GM21786 (cell line): ENCODE results near the gene MMP19.
"Not testable (repeated sequence)": the region's sequence is repeated elsewhere in the genome, so short reads cannot be mapped to it uniquely, and the experiment has no call there.

ENCODE experiments used
- ATAC-seq: cut with Tn5 transposase; IDR thresholded peaks from one replicate; pipeline ENCODE4 v1.9.1; 2021; ENCODE audit not compliant: unreplicated experiment

MMP19 gene

GRCh38 chr12:55844961-55845360 lies 2.2 kb upstream of the MMP19 start:
- no peak for ATAC-seq

DNA sequence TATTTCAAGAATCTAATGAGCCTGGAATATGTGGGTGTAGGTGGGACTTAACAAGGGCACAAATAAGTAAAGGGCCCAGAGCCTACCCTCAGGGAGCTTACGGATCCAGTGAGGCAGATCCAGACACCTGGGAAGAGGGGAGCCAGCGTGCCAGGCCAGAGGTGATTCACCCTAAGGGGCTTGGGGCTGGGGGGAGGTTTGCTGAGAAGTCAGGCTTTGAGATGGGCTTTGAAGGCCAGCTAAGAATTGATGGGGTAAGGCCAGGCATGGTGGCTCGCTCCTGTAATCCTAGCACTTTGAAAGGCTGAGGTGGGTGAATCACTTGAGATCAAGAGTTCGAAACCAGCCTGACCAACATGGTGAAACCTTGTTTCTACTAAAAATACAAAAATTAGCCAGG lies 695 bp upstream of the MMP19 start:
- ATAC-seq = no peak

- ATAC-seq = no peak
Observed at GRCh38 chr12:55840581-55841351, 2.0 kb downstream of the MMP19 start.

DNA sequence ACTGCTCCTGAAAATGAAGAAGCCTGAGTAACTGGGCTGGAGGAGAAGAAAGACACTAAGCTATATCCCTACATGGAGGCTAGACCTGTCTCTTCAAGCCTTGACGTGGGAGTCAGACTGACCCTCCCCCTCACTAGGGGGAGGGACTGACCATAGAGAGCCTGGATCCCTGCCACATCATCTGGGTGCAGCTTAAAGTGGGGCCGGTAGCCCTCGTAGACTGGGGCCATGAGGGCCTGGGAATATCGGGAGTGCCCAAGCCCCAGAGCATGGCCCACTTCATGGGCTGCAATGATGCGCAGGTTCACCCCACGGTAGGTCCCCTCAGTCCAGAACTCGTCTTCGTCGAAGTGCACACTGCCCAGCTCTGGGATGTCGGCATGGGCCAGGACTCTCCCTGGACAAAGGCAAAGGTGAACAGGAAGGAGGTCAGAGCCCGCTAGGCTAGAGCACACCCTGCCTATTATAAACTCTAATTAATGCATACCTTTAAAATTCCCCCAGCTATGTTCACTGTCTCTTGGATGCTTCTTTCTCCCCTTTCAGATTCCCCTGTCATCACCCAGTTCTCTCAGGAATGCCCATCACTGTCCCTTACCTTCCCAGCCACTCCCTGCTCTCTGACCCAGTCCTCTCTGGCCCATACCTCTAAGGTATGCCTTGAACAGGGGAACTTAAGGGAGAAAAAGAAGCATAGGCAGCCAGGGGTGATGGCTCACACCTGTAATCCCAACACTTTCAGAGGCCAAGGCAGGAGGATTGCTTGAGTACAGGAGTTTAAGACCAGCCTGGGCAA lies 3.2 kb downstream of the MMP19 start:
- no peak for ATAC-seq

DNA sequence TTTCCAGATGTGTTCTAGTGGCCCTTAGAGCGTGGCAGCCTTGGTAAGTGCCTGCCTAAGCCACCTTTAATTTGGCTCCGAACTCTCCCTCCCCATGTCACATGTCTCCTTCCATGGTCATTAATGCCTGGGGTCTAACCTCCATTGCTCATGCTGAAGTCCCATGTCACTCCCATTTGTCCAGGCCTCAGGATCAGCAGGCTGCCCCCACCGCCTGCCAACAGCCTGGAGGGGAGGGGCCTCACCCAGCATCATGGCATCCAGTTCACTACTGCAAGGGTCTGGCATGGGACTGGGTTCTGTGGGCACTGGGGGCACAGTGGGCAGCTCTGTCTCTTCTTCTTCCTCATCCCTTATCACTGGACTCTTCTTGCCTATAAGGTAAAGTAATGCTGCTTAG lies 4.4 kb downstream of the MMP19 start:
- no peak for ATAC-seq

DNA sequence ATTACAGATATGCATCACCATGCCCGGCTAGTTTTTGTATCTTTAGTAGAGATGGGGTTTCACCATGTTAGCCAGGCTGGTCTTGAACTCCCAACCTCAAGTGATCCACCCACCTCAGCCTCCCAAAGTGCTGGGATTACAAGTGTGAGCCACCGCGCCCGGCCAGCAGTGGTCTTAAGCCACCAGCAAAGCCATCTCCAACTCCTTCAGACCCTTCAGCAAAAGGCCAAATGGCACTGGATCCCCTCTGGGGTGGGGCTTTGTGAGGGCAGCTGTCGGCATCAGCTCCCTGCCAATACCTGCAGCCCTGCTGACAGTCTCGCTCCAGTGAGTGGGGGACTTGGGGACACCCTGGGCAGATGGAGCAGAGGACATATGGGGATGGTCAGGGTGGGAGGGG lies 8.3 kb downstream of the MMP19 start:
- ATAC-seq = not testable (repeated sequence)

GRCh38 chr12:55833056-55833455 lies 9.7 kb downstream of the MMP19 start:
- ATAC-seq = no peak

GRCh38 chr12:55831447-55831815 lies 11.3 kb downstream of the MMP19 start:
- no peak for ATAC-seq

- no peak for ATAC-seq
Observed at GRCh38 chr12:55830601-55831446, 11.9 kb downstream of the MMP19 start.

DNA sequence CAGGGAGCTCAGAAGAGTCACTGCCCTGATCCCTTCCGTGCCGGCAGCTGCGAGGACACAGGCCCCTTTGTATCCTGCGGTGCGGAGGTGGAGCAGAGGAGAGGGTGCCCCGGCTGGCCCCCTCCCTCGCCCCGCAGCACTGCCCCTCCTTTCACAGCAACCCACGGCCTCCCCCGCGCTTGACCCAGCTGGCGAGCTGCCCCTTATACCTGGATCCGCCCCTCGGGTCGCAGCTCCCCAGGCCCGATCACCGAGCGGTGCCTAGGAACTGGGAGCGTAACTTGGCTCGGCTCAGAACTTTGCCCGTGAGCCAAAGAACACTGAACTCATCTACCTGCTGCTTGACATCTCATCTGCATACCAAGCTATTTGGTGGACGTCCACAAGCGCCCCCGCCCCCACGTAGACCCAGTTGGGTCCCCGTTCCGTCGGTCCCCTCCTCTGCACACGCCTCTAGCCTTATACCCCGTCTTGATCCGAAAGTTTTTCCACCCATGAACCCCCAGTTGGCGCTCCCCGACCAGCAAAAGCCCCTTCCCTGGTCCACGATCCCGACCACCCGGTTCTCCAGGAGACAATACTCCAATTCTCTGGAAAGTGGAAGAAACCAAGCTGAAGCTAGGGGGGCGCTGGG lies 12.7 kb downstream of the MMP19 start:
- ATAC-seq = peak; percentile 14

DNA sequence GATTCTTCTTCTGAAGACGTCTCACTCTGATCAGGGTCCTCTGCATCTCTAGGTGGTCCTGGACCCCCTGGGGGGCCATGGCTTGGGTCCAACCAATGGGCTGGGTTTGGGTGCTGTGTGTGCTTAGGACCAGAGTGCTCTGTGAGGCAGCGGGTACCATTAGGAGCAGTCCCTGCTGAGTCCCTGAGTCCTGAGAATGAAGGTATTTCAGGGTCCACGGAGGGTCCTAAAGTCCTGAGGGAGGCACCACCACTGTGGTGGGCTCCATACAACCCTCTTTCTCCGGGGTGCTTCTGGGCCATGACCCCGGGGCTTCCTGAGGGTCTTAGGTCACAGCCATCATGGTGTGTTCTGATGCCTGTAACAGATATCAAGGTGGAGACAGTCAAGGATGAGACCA lies 14.4 kb downstream of the MMP19 start:
- ATAC-seq = no peak

DNA sequence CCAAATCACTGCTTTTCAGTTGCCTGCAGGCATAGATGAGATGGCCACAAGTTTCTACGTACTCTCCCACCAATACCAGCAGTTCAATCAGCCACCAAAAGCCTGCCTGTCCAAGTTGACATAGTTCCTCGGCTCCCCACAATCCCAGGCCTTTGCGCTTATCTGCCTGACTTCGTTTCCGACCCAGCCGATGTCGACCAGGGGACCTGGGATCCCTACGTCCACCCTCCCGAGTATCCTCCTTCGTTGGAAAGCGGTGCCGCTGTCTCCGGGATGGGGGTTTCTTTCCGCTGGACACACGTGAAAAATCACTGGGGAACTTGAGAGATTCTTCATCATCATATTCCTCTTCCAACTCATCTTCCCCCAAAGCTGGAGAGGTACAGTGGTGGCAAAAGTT lies 14.9 kb downstream of the MMP19 start:
- no peak for ATAC-seq

- ATAC-seq = no peak
Observed at GRCh38 chr12:55824726-55825125, 18.0 kb downstream of the MMP19 start.

- no peak for ATAC-seq
Observed at GRCh38 chr12:55823419-55823818, 19.3 kb downstream of the MMP19 start.

DNA sequence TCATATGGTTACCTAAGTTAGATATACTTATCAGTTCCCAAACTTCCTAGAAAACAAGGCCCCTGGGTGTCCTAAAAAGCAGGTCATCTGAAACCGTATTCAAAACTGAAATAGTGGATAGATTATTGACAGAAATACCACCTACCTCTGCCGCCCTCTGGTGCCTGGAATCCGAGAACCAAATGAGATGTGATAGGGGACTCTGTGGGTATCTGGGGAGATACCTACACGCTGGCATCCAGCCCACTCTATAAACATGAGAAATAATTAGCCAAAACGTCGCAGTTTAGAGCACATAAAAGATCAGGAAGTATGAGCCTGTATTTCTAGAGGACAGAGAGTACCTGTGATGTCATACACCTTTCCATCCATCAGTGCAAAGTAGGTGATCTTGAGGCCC lies 20.5 kb downstream of the MMP19 start:
- no peak for ATAC-seq

- no peak for ATAC-seq
Observed at GRCh38 chr12:55820679-55821078, 22.1 kb downstream of the MMP19 start.

GRCh38 chr12:55818886-55819285 lies 23.9 kb downstream of the MMP19 start:
- no peak for ATAC-seq

GRCh38 chr12:55818140-55818728 lies 24.5 kb downstream of the MMP19 start:
- ATAC-seq = peak; percentile 14

DNA sequence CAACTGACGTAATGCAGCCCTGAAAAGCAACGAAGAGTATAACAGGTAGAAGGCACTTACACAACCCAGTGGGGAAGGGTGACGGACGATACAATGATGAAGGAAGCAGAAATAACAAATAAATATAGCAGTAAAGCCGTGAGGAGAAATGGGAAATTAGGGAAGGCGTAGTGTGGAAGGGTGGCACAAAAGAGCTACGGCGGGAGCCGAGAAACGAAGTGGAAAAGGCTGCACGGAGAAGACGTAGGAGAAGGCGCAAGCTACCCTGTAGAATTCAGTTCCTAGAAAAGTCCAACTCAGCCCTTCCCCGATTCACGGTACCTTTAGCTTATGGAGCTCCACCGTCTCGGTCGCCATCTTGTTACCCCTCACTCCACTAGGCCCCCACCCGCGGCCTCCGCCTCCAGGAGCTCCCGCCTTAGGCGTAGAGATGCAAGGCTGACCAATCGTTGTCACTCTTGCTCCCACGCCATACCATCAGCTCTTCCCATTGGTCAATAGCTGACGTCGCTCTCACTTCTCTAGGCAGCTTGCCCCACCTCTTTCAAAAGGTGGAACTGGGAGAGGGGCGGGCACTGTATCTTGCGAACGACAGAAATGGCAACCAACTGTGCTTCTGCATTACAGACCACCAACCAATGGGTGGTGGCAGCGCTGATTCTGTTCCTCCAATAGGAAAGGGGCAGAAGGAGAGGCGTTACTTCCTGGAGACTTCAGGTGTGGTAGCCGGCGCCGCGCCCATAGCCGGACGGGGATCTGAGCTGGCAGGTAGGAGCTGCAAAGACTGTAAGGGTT lies 25.2 kb downstream of the MMP19 start, which contains the start of the genes ORMDL2 and SARNP:
Gene ORMDL2, plus strand, starts transcription at position 697 of the 795 bp plus-strand sequence. CDS start 959 bp downstream, outside the sequence.
Gene SARNP, minus strand, starts transcription at position 380 of the 795 bp plus-strand sequence. Its CDS starts 23 bp downstream, at position 357.
- ATAC-seq = peak; percentile 98
